NB4 (cell line): ENCODE measurements around the gene DENND1A.

Experiments used
- DNase-seq: peaks from one replicate; pipeline ENCODE4 v3.0.0; 2010; ENCODE audit warnings: low read depth
- H3K4me3 ChIP-seq: one replicate; pipeline ENCODE4 v1.5.1; 2011; ENCODE audit warnings: mild to moderate bottlenecking, low read depth, low read length, moderate library complexity
- CTCF ChIP-seq: IDR thresholded peaks from one replicate; pipeline ENCODE4 v1.5.1; 2012; ENCODE audit warnings: low read depth, low read length
- MAX ChIP-seq: IDR thresholded peaks from 2 replicates; pipeline ENCODE4 v1.6.1; 2011; ENCODE audit warnings: low read depth, low read length
- MYC ChIP-seq: IDR thresholded peaks from 2 replicates; pipeline ENCODE4 v1.6.1; 2011; ENCODE audit warnings: low read depth, low read length
- POLR2A ChIP-seq: IDR thresholded peaks from 2 replicates; pipeline ENCODE4 v1.6.1; 2011; ENCODE audit warnings: mild to moderate bottlenecking; ENCODE audit not compliant: insufficient read length; ENCODE audit errors: extremely low read depth

DENND1A gene

DNA sequence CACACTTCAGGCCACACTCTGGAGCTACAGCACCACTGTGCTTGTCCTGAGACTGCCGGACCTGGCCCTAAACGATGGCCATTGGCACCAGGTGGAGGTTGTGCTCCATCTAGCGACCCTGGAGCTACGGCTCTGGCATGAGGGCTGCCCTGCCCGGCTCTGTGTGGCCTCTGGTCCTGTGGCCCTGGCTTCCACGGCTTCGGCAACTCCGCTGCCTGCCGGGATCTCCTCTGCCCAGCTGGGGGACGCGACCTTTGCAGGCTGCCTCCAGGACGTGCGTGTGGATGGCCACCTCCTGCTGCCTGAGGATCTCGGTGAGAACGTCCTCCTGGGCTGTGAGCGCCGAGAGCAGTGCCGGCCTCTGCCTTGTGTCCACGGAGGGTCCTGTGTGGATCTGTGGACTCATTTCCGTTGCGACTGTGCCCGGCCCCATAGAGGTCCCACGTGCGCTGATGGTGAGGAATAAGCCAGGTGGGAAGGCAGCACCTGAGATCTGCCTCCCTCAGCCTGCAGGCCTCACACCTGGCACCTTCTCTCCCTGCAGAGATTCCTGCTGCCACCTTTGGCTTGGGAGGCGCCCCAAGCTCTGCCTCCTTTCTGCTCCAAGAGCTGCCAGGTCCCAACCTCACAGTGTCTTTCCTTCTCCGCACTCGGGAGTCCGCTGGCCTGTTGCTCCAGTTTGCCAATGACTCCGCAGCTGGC is 559.2 kb downstream of the DENND1A start:
- TF ChIP-seq POLR2A (no peak), CTCF (no peak), MAX (no peak), MYC (no peak)

GRCh38 chr9:123370108-123370507 is 559.8 kb downstream of the DENND1A start:
- DNase-seq, result no peak
- H3K4me3 ChIP-seq, result no peak overlapping the region
- TF ChIP-seq MAX (no peak), MYC (no peak), POLR2A (no peak), CTCF (no peak)

More for the DNA sequence above, 559.2 kb downstream of the DENND1A start:
- no peak for DNase-seq
- no peak overlapping the region for H3K4me3 ChIP-seq

GRCh38 chr9:123369296-123369695 is 560.6 kb downstream of the DENND1A start:
- H3K4me3 ChIP-seq, result no peak overlapping the region
- DNase-seq, result no peak
- TF ChIP-seq POLR2A (no peak), MYC (no peak), CTCF (no peak), MAX (no peak)

- no peak for DNase-seq
- TF ChIP-seq POLR2A (no peak), MAX (no peak), CTCF (no peak), MYC (no peak)
- H3K4me3 ChIP-seq, result no peak overlapping the region
These were observed 561.3 kb downstream of the DENND1A start for GRCh38 chr9:123368536-123369153.

GRCh38 chr9:123368023-123368422 is 561.9 kb downstream of the DENND1A start:
- DNase-seq, result no peak
- no peak for TF ChIP-seq MAX
- TF ChIP-seq CTCF, result no peak
- TF ChIP-seq POLR2A, result no peak
- TF ChIP-seq MYC, result no peak
- no peak overlapping the region for H3K4me3 ChIP-seq
